H1 (cell line): ENCODE measurements around the gene PDE4D. TPM values are rescaled to one million over a fixed set of nuclear protein-coding genes. Genes with fewer than 3 reads are reported as not detected.

Experiments
- RFX5 ChIP-seq: IDR thresholded peaks from 2 replicates; pipeline ENCODE4 v1.6.1; 2011; ENCODE audit warnings: low read depth, low read length, improper control_type of control experiment, borderline replicate concordance
- YY1 ChIP-seq: IDR thresholded peaks from 2 replicates; pipeline ENCODE4 v1.6.1; 2011; ENCODE audit warnings: low read depth, mild to moderate bottlenecking, low read length
- polyA plus RNA-seq, 7 experiments: library from polyadenylated mRNA; depleted of rRNA in 3 of 7; stranded (reverse) in 5 of 7; unstranded in 2 of 7; fragments of >200 nt in 5 of 7; fragments of 200-250 nt in 2 of 7; gene quantifications; 1 replicate in 5 of 7; 2 replicates in 1 of 7; 4 replicates in 1 of 7; pipeline versions ENCODE4 v1.2.1 to v1.2.3, GENCODE V29; 2011 to 2013; ENCODE audit warnings: missing spikeins in 2 of 7, mixed read lengths in 2 of 7
- total RNA-seq: library from RNA; stranded (reverse); fragmentation: NEBNext Ultra II Directional; extraction: Animal tissue kit (Norgen Biotek cat#: 25700); gene quantifications from 2 replicates; pipeline ENCODE4 v1.2.1, GENCODE V29; 2021

The PDE4D gene
- total and polyA plus RNA-seq, 2 of the 8 experiments (the other 6 are each of a cell fraction or from before 2014, with no cell fraction given) = 2.3 to 3.7 TPM

- TF ChIP-seq RFX5 (no peak), YY1 (no peak)
These were observed 195.0 kb downstream of the PDE4D start (continued) for GRCh38 chr5:59698207-59699178.
